ENCODE results near the gene MMS19.

MMS19 gene

DNA sequence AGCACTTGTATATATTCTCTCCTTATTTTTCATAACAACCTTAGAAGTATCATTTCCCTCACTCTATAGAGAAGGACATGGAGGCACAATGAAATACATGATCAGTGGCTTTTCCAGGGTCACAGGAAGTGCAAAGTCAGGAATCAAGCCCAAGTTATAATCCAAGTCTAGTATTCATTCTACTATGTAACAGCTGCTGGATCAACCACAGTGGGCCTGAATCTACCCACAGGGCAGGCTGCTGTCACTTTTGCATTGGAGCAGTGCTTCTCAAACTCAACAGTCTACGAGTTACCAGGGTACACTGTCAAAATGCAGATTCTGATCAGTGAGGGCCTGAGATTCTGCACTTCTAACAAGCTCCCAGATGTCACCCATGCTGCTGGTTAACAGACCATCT lies 34.0 kb downstream of the MMS19 start:
- DNase-seq (ENCODE audit: low read depth), result no peak

GRCh38 chr10:97463363-97464132 lies 34.7 kb downstream of the MMS19 start:
- DNase-seq (ENCODE audit: low read depth), result no peak

- DNase-seq (ENCODE audit: low read depth), result no peak
Measured at GRCh38 chr10:97462309-97462708, 35.9 kb downstream of the MMS19 start.

DNA sequence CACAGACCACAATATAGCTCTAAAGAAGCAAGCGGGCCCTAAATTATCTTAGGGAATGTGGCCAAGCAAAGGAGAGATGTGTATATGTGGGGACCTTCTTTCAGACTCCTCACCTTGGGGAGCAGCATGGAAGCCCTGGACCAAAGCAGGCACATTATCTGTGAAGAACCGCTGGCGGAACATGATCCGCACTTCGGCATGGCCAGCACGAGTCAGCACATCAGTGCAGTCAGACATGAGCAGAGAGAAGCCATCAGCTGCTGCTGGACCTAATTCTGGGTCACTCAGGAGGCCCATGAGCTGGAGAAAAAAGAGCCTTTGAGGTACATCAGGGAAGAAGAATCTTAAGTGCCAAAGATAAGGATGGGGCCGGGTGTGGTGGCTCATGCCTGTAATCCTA lies 38.3 kb downstream of the MMS19 start:
- no peak for DNase-seq (ENCODE audit: low read depth)

- no peak for DNase-seq (ENCODE audit: low read depth)
Measured at GRCh38 chr10:97459111-97459510, 39.1 kb downstream of the MMS19 start.

DNA sequence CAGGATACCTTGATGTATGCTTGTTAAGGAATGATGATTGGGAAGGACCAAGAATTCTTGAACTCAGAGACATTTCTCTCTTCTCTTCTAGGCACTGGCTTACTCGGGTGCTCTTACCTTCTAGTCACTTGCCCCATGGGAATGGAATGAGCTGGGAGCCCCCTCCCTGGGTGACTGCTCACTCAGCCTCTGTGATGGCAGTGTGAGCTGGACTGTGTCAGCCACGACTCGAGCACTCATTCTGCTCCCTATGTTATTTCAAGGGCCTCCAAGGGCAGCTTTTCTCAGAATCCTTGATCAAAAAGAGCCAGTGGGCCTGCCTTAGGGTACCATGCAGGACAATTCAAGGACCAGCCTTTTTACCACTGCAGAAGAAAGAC lies 41.5 kb downstream of the MMS19 start:
- DNase-seq (ENCODE audit: low read depth), result no peak

GRCh38 chr10:97456034-97456685 lies 42.1 kb downstream of the MMS19 start:
- DNase-seq (ENCODE audit: low read depth), result no peak

DNA sequence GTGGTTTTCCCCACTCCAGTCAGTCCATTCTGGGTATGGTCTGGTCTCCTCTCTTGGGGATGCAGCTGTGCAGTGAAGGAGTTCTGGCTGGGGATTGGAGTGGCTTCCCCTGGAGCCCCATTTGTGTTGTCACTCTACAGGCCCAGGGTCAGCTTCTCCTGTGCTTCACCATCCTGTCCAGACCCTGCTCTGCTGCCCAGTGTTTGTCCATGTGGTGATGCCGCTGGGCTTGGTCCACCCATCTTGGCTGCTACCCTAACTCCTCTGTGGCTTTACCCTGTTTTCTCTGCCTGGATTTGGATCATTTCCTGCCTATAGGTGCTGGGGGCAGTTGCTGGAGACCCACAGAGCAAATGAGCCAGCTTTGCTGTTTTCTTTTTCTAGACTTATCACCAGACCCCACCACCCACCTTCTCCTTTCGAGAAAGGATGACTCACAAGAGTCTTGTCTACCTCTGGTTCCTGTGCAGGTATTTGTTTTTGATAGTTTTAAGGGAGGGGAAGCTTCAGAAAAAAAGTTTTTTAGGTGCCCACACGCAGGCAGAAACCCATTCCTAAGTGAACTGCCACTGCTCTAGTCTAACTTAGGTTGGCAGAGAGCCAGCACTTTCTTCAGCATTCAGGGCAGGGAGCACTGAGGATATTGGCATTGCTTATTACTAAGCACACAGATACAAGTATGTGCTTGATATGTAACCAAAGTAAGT lies 43.7 kb downstream of the MMS19 start:
- no peak for DNase-seq (ENCODE audit: low read depth)

- no peak for DNase-seq (ENCODE audit: low read depth)
Measured at GRCh38 chr10:97452352-97452751, 45.9 kb downstream of the MMS19 start.

DNA sequence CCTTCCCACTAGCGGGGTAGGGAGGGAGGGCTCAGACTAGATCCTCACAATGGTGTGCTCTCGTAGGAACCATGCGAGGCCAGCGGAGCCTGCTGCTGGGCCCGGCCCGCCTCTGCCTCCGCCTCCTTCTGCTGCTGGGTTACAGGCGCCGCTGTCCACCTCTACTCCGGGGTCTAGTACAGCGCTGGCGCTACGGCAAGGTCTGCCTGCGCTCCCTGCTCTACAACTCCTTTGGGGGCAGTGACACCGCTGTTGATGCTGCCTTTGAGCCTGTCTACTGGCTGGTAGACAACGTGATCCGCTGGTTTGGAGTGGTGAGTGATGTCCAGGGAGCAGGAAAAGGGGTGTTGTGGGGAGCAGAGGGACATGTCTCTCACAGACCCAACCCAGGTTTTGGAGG lies 46.6 kb downstream of the MMS19 start:
- no peak for DNase-seq (ENCODE audit: low read depth)

- no peak for DNase-seq (ENCODE audit: low read depth)
Measured at GRCh38 chr10:97450828-97451227, 47.4 kb downstream of the MMS19 start.

GRCh38 chr10:97445722-97446639 lies 52.2 kb downstream of the MMS19 start, which contains the start of the genes EXOSC1 and ZDHHC16:
TSS of gene EXOSC1 (minus strand) at chr10:97446006. CDS start at chr10:97445985, 21 bp downstream.
TSS of gene ZDHHC16 (plus strand) at chr10:97446175. CDS start at chr10:97451676, 5,501 bp downstream.
- DNase-seq (ENCODE audit: low read depth), result peak; percentile 88

GRCh38 chr10:97445357-97445721 lies 52.9 kb downstream of the MMS19 start:
- no peak for DNase-seq (ENCODE audit: low read depth)

DNA sequence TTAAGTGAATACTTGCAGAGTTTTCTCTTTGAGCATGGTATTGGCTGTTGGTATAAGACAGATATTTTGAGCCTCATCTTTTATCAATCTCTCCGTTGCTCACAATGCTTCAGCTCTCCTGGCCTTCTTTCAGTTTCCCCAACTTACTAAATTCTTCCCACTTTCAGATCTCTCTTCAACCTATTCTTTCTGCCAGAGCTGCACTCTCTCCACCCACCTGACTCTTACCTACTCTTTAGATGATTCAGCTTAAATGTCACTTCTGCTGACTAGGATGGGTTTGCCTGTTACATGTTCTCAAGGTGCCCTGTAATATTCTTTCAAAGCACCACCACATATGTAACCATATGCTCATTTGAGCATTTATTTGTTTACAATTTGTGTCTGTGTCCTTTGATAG lies 54.0 kb downstream of the MMS19 start:
- DNase-seq (ENCODE audit: low read depth), result no peak

GRCh38 chr10:97442277-97442676 lies 55.9 kb downstream of the MMS19 start:
- DNase-seq (ENCODE audit: low read depth), result no peak

DNA sequence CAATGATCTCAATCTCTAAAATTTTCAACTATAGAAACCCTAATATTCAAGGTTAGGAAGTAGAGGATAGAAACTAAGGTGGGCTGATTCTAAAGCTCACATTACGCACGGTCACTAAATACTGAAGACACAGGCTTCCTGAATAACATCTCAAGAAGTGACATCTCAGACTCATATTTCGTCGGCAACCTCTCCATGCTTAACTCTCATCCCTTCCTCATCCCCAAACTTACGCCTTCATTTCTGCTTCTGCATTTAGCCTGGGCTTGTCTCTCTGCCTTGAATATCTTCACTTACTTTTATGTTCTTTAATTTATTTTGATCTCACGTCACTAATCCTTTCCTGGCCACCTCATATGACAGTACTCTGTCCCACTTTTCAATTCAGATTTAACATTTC lies 63.0 kb downstream of the MMS19 start:
- DNase-seq (ENCODE audit: low read depth), result no peak

DNA sequence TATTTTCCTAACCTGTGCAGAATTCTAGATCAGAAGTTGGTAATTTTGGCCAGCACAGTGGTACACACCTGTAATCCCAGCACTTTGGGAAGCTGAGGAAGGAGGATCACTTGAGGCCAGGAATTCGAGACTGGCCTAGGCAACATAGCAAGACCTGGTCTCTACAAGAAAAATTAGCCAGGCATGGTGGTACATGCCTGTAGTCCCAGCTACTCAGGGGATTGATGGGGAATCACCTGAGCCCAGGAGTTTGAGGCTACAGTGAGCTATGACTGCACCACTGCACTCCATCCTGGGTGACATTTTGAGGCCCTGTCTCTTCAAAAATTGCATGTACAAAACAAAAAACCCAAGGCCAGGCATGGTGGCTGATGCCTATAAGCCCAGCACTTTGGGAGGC lies 63.7 kb downstream of the MMS19 start:
- no peak for DNase-seq (ENCODE audit: low read depth)

DNA sequence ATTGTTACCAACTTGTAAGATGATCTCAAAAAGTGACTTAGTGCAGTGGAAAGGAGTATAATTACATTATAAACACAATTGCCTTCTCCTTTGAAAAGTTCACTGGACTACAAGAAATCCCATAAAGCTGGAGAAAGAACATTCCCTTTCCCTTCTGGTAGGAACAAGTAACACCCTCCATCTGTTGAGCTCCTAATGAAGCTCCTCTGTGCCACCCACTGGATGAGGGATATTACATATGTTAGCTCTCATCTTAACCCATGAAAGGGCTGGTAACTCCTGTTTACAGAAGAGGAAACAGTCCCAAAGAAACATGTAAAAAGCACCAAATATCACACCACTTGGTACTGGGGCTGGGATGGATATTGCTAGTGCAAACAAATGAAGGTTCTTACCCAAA lies 64.2 kb downstream of the MMS19 start:
- DNase-seq (ENCODE audit: low read depth), result no peak

- DNase-seq (ENCODE audit: low read depth), result no peak
Measured at GRCh38 chr10:97428572-97428981, 69.6 kb downstream of the MMS19 start.

GRCh38 chr10:97427571-97428179 lies 70.5 kb downstream of the MMS19 start:
- DNase-seq (ENCODE audit: low read depth), result no peak

DNA sequence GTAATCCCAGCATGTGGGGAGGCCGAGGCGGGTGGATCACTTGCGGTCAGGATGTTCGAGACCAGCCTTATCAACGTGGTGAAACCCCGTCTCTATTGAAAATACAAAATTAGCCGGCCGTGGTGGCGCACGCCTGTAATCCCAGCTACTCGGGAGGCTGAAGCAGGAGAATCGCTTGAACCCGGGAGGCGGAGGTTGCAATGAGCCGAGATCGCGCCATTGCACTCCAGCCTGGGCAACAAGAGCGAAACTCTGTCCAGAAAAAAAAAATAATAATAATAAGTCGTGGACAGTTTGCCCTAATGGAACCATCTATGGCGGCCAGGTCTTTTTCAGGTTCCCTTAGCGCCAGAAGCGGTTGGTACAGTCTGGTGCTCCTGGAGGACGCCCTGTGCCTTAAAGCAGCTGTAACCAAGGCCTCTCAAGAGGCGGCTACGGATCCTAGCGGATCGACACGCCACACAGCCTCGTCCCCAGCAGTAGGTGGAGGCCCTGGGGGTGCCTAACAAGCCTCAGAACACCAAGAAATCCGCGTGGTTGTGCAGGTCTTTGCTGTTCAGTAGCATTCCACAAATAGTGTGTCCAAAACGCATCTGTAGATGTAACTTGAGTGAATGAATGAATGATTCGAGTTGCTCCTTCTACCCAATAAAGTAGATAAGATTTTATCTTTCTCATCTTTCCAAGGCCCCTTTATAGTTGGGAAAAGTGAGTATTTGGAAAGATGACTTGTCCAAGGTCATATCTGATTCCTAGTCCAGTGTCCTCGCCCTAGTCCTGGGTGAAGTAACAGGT lies 71.2 kb downstream of the MMS19 start:
- no peak for DNase-seq (ENCODE audit: low read depth)

Data from activated T-cell treated with anti-CD3 and anti-CD28 coated beads for 48 hours (primary cell).